HG03135 (cell line): ENCODE data around the gene OXER1.
"Not testable (repeated sequence)": the region's sequence is repeated elsewhere in the genome, so short reads cannot be mapped to it uniquely, and the experiment has no call there.

Source experiments
- ATAC-seq: cut with Tn5 transposase; IDR thresholded peaks from one replicate; pipeline ENCODE4 v1.9.1; 2021; ENCODE audit warnings: mild to moderate bottlenecking, moderate library complexity; ENCODE audit not compliant: unreplicated experiment

The OXER1 gene

DNA sequence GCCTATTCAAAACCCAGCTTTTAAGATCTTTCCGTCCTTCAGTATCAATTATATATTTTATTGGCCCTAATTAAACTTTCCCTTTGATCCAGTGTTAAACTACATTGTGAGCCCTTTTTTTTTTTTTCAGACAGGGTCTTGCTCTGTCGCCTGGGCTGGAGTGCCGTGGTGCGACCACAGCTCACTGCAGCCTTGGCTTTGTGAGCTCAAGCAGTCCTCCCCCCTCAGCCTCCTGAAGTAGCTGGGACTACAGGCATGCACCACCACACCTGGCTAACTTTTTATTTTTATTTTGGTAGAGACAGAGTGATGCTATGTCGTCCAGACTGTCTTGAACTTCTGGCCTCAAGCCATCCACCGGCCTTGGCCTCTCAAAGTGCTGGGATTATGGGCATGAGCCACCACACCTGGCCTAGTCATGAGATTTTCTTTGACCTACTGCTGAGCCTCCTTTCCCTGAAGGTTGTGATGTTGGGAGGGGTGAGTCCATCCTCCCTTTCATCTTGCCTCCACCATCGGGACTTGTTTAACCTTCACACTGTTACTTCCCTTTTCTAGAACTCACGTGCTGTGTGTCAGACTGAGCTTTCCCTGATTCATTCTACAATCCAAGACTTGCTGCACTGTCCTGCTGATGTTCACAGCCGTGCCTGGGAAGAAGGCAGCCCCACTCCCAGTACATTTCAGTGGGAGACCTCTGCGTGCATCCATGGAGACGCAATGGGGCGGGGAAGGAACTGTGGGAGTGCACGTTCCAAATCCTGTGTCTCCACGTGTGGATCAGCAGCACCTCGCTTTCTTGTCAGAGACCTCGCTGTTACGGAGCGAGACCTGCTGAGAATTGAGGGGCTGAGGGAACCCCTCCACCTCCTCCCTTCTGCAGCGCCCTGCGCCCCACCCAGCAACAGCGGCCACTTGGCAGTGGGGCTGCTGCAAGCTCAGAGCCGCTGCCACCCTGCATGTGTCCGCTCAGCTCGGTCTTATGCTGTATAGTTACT lies 10.8 kb downstream of the OXER1 start:
- ATAC-seq: no peak

DNA sequence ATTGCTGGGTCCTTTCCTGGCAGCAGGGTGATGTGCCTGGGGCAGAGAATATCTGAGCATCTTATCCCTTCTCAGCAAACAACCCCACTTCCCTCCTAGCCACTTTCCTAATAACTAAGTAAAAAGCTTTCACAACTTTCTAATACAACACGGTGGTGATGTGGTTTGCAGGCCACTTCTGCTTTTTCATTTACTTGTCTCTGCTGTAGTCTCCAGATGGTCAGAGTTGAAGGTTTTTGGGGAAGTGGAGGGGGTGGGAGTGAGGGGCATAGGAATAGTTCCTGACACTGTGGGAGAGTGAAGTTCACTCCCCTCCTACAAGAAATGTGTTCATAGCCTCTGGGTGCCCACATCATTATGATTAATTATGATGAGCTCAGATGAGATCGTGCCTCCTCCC lies 11.6 kb downstream of the OXER1 start:
- ATAC-seq: peak; percentile 55

DNA sequence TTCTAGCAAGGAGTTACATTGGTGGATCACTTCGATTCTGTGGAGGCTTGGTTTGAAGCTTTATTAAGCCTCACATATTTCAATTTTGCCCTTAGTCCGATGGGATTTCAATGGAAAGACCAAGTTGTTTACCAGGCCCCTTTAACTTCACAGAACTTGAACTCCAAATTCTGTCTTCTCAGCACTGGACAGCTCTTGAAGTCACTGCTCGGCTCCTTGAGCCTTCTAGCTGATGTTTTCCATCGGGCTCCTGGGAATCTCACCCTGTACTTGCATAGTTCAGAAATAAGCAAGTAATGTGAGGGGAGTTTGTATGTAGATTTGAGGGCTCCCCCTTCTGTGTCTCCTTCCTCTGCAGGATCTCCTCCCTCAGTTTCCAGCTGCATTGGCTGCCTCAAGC lies 15.1 kb downstream of the OXER1 start:
- ATAC-seq: no peak

DNA sequence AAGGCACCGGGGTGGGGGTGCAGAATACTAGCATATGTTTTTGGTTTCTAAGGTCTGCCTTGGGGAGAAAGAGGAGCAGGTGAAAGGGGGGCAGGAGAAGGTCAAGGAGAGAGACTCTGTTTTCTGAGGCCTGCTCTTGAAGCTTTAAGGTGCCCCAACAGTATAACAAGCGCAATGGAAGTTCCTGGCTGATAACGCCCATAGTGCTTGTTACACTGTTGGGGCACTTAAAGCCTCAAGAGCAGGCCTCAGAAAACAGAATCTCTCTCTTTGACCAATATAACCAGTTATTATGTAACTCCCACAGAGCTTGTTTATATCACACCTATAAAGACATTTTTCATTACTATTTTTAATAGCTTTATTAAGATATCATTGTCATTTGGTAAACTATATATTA lies 16.5 kb downstream of the OXER1 start:
- ATAC-seq: no peak

DNA sequence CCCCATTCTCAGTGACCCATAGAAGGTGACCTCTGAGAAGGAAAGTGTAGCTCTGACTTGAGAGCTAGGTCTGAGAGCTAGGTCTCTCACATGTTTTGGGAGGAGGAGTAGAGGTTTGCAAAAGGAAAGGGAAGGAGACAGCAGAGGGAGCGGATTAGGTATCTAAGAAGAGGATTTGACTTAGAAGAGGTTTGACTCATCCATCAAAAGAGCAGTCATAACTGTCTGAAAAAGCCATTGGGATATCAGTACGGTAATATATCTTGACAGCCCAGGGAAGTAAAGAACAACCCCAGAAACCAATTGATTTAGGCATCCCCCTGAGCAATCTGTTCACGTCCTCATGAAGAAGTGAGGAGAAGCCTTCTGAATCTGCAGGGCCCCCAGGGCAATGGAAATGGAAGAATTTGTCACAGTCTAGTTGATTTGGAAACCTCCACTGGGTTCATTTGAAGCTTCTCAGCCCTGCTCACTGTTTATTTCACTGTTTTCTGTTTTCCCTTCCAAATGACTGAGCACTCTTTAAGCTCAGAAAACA lies 19.3 kb downstream of the OXER1 start:
- ATAC-seq: no peak

DNA sequence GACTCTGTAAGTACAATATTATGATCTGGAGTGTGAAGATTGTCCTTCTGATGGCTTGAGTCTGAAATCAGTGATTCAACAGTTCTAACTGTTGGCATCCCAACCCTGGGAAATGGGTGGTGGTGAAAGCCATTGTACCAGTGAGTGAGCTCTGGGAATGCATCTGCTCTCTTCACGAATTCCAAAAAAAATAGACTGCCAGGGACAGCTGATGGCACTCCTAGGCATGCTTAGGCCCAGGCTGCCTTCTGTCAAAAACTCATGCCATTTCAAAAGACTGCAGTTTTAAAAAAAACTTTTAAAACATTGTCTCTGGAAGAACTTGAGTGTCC lies 20.3 kb downstream of the OXER1 start:
- ATAC-seq: no peak

DNA sequence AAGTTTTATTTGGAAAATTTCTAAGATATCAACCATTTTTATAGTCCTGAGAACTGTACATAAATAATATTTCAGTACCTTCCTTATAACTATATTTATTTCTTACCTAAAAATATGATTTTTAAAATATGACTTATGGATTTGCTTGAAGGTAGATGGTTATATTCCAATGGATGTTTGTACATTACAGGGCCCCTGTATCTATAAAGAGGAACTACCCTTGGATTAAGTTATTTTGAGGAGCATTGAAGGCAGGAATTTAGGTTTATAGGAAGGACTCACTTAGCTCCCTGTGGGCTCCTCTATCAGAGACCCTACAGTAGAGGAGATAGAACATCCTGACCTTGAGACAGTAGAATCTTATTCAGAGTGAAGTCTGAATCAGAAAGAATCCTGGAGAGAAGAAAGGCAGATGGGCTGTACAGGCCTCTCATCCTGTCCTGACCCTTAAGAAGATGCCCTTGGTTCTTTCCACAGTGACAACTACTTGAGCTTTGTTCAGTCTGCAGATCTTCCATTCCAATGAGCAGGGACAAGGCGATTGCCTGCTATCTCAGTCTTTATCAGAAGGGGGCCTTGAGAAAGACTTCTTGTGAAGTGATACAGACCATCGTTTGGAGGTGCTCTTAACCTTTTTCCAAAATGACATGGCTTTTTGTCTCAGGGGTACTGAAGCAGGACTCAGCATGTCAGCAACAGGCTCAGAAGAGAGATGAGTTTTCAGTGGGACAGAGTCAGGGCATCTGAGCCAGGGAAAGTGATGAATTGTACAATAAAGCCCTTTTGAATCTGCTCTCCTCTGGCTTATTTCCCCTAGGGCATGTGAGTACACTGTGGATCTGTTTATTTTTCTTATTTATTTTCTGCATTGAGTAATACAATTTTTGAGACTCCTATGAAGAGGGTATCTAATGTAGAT lies 20.9 kb downstream of the OXER1 start:
- ATAC-seq: no peak

DNA sequence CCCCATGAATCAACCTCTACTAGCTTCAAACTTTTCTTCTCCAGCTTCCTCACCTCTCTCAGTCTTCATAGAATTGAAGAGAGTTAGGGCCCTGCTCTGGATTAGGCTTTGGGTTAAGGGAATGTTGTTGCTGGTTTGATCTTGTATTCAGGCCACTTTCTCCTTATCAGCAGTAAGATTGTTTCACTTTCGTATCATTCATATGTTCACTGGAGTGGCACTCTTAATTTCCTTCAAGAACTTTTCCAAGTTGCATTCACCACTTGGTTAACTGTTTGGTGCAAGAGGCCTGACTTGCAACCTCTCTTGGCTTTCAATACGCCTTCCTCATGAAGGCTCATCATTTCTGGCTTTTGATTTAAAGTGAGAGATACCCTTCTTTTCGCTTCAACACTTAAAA lies 22.8 kb downstream of the OXER1 start:
- no peak for ATAC-seq

DNA sequence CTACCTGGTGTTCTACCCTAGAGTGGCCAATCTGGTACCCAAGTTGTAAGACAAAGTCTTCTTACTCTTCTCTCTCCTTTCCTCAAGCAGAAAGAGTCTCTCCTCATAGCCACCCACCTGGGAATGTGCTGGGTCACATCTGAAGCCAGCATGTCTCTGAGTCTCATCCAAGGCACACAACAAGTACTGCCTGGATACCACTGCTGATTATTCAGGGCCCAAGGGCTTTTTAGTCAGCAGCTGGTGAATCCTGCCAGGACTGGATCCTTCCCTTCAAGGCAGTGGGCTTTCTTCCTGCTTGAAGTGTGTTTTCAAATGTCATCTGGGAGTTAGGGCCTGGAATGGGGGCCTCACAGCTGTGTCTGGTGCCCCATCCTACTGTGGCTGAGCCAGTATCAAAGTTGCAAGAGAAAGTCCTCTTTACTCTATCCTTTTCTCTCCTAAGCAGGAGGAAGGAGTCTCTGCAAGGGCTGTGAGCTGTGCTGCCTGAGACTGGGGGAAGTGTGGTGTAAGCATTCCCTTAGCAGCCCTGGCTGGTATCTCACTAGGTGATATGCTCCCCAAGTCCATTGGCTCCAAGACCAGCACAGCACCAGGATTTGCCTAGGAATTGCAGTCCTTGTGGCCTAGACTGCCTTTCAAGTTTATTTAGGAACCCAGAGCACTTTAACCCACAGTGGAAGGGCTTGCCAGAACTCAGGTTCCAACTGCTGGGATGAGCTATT lies 27.2 kb downstream of the OXER1 start:
- ATAC-seq: no peak

DNA sequence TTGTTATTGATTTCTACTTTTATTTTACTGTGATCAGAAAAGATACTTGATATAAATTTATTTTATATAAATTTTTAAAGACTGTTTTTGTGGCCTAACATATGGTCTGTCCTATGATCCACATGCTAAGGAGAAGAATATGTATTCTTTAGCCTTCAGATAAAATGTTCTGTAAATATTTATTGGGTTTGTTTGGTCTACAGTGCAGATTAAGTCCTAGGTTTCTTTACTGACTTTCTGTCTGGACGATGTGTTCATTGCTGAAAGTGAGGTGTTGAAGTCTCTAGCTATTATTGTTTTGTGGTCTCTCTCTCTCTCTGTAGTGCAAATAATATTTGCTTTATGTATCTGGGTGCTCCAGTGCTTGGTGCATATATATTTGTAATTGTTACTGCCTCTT lies 30.1 kb downstream of the OXER1 start:
- no peak for ATAC-seq

DNA sequence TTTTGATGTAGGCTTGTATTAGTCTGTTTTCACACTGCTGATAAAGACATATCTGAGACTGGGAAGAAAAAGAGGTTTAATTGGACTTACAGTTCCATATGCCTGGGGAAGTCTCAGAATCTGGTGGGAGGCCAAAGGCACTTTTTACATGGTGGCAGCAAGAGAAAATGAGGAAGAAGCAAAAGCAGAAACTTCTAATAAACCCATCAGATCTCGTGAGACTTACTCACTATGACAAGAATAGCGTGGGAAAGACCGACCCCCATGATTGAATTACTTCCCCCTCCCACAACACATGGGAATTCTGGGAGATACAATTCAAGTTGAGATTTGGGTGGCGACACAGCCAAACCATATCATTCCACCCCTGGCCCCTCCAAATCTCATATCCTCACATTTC lies 32.6 kb downstream of the OXER1 start:
- ATAC-seq: not testable (repeated sequence)

DNA sequence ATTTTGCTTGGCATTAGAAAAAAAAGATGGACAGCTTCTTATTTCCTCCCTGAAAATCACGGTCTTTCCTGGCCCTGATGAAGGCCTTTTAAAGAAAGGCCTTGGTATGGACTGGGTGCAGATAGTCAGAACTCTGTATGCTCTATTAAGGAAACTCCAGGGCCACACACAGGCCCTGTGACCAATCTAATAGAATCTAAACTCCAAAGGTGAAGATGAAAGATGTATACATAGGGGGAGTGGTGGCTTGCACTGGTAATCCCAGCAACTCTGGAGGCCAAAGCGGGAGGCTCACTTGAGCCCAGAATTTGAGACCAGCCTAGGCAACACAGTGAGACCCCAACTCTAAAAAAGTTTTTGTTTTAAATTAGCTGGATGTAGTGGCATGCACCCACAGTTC lies 37.3 kb downstream of the OXER1 start:
- no peak for ATAC-seq

DNA sequence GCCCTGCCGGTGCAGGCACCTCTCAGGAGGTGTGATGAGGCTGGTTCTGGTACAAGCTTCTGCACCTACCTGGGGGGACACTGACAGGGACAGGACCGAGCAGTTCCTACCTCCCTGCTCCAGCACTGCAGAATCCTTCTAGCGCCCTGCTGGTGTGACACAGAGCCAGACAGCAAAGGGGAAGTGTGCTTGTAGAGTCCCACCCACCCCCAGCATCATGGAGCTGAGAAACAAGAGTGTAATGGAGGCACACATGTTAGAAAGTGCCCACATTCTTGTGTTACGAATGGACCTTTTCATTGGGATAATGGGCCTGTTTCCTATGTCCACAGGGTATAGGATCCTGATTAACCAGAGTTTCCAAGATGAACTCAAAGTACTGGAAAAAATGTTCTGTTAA lies 38.3 kb downstream of the OXER1 start:
- no peak for ATAC-seq

DNA sequence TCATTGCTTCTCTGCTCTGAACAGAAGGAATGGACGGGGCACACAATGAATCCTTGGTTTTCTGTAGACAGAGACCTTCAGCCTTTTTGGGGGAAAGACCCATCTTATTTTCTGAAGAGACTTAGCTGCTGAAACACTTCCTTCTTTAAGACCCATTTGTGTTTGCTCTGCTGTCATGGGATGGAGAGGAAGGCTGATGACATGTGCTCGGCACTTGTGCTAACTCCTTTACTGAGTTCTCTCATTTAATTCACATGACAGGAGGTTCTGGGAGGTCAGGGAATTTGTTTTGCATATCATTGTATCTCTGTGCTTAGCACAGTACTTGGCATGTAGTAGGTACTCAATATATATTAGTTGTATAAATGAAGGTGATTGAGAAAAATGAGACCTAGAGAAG lies 39.0 kb downstream of the OXER1 start:
- ATAC-seq: no peak

DNA sequence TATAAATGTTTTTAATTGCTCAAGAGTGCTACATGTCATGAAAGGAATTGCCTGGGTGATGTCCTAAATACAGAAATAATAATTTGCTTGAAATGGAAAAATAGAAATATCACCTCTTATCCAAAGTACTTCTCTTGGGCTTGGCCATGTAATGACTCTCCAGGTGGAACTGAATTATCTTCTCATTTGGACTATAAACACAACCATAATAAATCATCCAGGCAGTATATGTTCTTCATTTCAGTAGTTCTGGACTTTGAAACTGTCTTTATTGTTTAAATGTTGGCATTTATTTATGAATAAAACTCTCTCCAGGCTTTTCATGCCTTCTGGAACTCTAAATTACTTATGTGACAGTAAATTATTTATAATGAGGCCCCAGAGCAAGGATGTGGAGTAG lies 40.5 kb downstream of the OXER1 start:
- no peak for ATAC-seq

DNA sequence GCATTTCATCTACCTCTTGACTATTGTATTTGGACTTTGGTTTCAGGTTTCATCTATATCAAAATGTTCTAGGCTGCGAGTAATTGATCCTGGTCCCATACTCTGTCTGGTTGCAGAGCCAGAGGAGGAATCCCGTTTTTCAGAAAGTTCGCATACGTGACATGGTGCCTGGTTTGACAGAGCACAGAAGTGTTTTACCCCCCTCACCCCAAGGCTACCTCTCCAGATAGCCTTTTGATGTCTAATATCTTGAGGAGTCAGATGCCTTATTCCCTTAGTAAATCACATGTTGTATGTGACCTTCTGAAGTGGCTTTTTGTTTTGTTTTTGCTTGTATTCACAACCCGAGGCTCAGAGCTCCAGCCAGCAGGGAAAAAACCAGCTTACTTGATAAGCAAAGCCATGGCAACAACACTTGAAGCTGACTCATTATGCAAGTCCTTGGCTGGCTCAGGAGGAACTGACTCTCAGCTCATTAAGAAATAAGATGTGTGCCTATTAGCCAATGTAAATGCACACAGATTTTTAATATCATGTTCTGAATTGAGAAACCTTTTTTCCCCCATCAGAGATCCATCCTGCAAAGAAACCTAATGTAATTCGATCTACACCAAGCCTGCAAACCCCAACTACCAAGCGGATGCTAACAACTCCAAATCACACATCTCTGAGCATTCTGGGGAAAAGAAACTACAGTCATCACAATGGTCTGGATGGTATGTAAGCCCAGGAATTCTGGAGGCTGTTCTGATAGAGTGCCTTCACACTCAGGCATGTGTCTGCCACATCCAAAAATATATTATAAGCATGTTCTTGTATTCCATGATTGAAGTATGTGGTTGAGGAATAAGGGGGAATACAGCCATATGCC lies 41.4 kb downstream of the OXER1 start:
- peak; percentile 97 for ATAC-seq

DNA sequence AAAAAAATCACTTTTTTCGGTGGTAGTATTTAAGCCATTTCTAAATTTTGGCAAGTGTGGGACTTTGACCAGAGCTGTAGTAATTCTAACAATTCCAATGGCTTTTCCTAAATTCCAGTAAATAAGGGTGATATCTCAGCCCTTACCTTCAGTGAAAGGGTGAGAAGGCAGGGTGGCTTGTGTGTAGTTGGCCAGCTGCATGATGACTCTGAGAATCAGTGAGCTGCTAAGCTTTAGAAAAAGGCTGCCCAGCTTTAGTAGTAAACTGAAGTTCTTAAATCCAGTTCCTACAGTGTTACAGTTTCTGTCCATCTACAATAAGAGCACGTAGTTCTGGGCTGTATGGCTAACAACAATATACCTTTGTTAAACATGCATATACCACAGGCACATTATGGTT lies 42.0 kb downstream of the OXER1 start:
- ATAC-seq: no peak

DNA sequence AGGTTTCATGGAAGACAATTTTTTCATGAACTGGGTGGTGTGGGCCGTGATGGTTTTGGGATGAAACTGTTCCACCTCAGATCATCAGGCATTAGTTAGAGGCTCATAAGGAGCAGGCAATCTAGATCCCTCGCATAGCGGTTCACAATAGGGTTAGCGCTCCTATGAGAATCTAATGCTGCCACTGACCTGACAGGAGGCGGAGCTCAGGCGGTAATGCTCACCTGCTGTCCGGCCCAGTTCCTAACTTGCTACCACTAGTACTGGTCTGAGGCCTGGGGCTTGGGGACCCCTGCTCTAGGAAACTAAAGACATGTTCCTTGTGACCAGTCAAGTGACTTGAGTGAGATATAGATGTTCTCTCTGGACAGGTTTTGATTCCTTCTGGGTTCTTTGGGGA lies 49.2 kb downstream of the OXER1 start:
- no peak for ATAC-seq

DNA sequence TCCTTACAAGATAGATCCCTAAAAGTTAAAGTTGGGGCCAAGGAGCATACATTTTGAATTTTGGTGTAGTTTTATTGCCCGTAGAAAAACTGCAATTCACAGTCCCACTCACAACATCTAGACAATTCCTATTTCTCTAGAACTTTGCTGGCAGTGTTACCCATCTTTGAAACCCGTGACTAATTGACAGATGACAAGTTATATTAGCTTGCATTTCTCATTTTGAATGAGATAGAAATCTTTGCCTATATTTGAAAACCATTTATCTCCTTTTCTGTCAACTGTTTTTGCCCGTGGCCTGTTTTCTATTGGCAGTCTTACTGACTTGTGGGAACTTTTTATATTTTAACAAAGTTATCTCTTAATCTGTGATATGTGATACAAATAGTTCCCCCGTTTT lies 50.0 kb downstream of the OXER1 start:
- no peak for ATAC-seq

DNA sequence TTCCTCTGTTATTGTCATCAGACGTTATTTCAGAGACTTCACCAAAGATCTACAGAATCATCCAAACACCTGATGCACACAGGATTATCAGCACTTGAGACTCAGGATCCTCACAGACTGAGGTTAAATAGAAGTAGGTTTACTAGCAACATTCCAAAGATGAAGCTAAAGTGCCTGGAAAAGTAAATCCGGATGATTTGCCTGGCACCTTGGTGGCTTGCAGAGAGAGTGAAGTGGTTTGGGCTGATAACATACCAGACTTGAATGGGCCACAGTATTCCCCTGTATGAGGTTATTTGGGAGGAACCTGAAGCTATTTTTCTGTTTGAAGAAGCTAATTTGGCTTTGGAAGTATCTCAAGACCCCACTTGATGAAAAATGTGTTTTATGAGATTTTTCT lies 51.0 kb downstream of the OXER1 start:
- no peak for ATAC-seq
